ENCODE results near the gene AAK1. TPM values are rescaled to one million over a fixed set of nuclear protein-coding genes. Genes with fewer than 3 reads are reported as not detected.

AAK1 gene
- total RNA-seq, 1 experiment from 2014 or later, result 30.6 TPM

DNA sequence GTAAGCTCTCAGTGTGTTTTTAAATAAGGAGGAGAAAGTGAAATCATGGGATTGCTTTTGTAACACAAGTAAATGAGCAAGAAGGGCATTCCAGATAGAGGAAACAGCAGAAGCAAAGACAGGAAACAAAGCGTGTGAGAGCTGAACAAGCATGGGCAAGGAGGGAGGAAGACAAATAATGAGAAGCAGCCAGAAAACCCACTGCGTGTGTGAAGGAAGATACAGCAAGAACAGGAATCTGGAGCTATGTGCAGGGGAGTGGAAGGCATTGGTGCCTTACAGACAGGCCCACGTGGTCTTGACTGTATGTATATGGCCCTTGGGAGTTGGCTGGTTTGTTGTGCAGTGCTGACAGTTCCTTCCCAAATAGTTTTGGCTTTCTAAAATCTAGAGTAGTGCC lies 88.6 kb downstream of the AAK1 start:
- Histone ChIP-seq H3K79me1 (ENCODE audit: insufficient read depth, low read depth, low read length, poor library complexity, severe bottlenecking) (no peaks in the 10 kb centered on the region), H3K4me1 (ENCODE audit: insufficient read depth, low read length) (peaks cover 3% of the 10 kb centered on the region; the same call in 1 of the 2 replicates), H2BK5ac (ENCODE audit: insufficient read length, low read length) (no peak overlapping the region), H3K27me3 (ENCODE audit: insufficient read depth, low read length) (no peaks in the 10 kb centered on the region), H2BK120ac (ENCODE audit: low read depth, low read length, poor library complexity, severe bottlenecking) (no peak overlapping the region), H4K20me1 (ENCODE audit: control insufficient read depth, insufficient read depth, insufficient read length) (no peaks in the 10 kb centered on the region), H2BK12ac (ENCODE audit: insufficient read length, low read depth, low read length) (no peak overlapping the region), H3K27ac (ENCODE audit: insufficient read length, low read depth, low read length) (no peak overlapping the region), H4K91ac (ENCODE audit: insufficient read length, low read depth, low read length) (no peak overlapping the region), H2BK20ac (ENCODE audit: low read depth, low read length, poor library complexity, severe bottlenecking) (no peak overlapping the region), H2AFZ (ENCODE audit: low read length) (no peak overlapping the region), H3K79me2 (ENCODE audit: insufficient read depth, low read length) (no peaks in the 10 kb centered on the region), H3K18ac (ENCODE audit: insufficient read length, low read depth, low read length) (no peak overlapping the region), H3T11ph (ENCODE audit: low read length) (no peak overlapping the region), H4K5ac (ENCODE audit: insufficient read length, low read depth, low read length) (no peak overlapping the region), H3K4ac (ENCODE audit: low read depth, low read length) (no peak overlapping the region), H2AK5ac (ENCODE audit: insufficient read length, low read length) (no peak overlapping the region), H3K9ac (ENCODE audit: extremely low read depth, insufficient read length, low read length) (no peak overlapping the region), H2BK15ac (ENCODE audit: low read depth, low read length) (no peak overlapping the region), H4K8ac (replicated peaks; ENCODE audit: insufficient read length, low read depth, low read length) (no peak overlapping the region), H3K56ac (ENCODE audit: insufficient read length, low read depth, low read length) (no peak overlapping the region), H3K23ac (ENCODE audit: insufficient read length, low read depth, low read length) (no peak overlapping the region), H3K4me2 (ENCODE audit: insufficient read depth, insufficient read length, low read length) (no peak overlapping the region), H3K14ac (ENCODE audit: insufficient read depth, low read length) (no peak overlapping the region), H3K9me3 (ENCODE audit: control insufficient read depth, low read depth, low read length) (no peaks in the 10 kb centered on the region), H3K23me2 (ENCODE audit: insufficient read length, low read depth, low read length, poor library complexity, severe bottlenecking) (no peaks in the 10 kb centered on the region)
- Mint-ChIP-seq H3K27ac (peak overlapping the region in 1 of 3 experiments; percentile 30; a peak in 3 of 7 replicates), H3K4me3 (no peak overlapping the region), H3K36me3 (ENCODE audit: insufficient read depth in 1 of 3, low read depth in 3 of 3) (peaks cover 0 to 14% (median 2%) of the 10 kb centered on the region in 3 experiments; a peak in 3 of 7 replicates), H3K9me3 (no peaks in the 10 kb centered on the region), H3K27me3 (ENCODE audit: low read depth) (no peaks in the 10 kb centered on the region), H3K4me1 (peaks cover 5% of the 10 kb centered on the region in 2 experiments)
- no peak for TF ChIP-seq CTCF (conservative IDR thresholded peaks at IDR 0.05)
- DNase-seq, result no peak
- WGBS (ENCODE audit: extremely low coverage, insufficient read length, low lambda C conversion rate), result no CpG with 5 or more reads among the region's 3 CpGs
